HG03097 (cell line): ENCODE data around the gene PRDM4.
"Not testable (repeated sequence)": the region's sequence is repeated elsewhere in the genome, so short reads cannot be mapped to it uniquely, and the experiment has no call there.

Experiments used
- ATAC-seq: cut with Tn5 transposase; IDR thresholded peaks from one replicate; pipeline ENCODE4 v1.9.1; 2021; ENCODE audit not compliant: unreplicated experiment, low FRiP score

The PRDM4 gene

DNA sequence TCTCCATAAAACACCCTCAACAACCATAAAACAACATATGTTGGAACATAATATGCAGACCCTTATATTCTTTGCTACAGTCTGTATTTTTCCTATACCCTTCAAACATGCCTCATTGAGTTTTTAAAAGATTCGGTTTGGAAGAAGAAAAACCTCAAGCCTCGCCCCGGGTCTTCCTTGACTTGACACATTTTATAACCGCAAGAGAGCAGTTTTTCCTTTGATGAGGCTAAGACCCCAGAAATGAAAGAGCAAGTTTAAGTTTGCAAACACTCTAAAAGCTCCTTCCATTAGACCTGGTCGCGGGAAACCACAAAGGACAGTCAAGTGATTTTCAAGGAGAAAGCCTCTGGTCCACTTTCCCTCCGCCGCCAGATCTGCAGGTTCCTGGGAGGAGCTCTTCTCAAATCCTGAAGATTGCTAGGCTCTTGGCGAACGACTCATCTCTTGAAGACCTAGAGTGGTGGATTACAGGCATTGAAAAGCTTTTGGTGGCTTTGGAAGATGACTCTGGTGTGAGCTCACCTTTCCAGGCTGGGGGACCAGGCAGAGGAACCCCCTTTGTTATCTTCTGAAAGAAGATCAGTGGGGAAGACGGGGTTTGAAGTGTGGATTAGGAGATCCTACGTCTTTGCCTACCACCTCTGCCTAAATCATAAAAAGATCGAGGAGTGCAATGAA is 13.6 kb upstream of the PRDM4 start, which contains the start of gene ASCL4:
Gene ASCL4, plus strand, starts transcription at position 356 of the 681 bp plus-strand sequence. CDS start 515 bp downstream, outside the sequence.
- no peak for ATAC-seq

- no peak for ATAC-seq
Measured at GRCh38 chr12:107767466-107767865, 6.5 kb upstream of the PRDM4 start.

GRCh38 chr12:107765316-107765715 is 4.4 kb upstream of the PRDM4 start:
- no peak for ATAC-seq

- ATAC-seq, result no peak
Measured at GRCh38 chr12:107764626-107765025, 3.7 kb upstream of the PRDM4 start.

DNA sequence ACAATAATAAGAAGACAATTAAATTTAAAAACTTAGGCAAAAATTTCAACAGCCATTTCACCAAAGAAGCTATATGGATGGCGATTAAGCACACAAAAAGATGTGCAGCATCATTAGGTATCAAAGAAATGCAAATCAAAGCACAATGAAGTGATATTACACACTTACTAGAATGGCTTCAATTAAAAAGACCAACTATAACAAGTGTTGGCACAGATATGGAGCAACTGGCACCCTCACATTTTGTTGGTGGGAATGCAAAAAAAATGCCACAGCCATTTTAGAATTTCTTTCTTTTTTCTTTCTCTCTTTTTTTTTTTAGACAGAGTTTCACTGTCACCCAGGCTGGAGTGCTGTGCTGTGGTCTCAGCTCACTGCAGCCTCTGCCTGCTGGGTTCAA is 1.9 kb upstream of the PRDM4 start:
- no peak for ATAC-seq

DNA sequence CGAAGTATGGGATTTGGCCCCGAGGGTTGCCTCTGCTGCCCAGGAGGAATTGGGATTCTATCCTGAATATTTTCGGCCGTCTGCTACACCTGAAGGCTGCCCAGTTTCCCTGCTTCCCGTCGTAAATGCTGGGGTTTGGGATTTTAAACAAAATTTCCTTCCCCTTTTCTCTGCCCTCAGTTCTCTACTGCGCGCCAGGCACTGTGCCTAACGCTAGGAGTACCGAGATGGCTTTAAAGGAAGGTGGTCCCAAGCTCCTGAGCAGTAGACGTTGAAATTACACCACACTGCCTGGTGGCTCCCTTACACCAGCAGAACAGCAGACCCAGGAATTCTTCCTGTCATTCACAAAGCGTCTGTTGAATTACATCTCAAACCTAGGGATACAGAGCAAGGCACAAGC is 566 bp upstream of the PRDM4 start:
- ATAC-seq, result no peak

- ATAC-seq, result peak; percentile 17
Measured at GRCh38 chr12:107760207-107760808, 629 bp downstream of the PRDM4 start.

- no peak for ATAC-seq
Measured at GRCh38 chr12:107759410-107759809, 1.5 kb downstream of the PRDM4 start.

DNA sequence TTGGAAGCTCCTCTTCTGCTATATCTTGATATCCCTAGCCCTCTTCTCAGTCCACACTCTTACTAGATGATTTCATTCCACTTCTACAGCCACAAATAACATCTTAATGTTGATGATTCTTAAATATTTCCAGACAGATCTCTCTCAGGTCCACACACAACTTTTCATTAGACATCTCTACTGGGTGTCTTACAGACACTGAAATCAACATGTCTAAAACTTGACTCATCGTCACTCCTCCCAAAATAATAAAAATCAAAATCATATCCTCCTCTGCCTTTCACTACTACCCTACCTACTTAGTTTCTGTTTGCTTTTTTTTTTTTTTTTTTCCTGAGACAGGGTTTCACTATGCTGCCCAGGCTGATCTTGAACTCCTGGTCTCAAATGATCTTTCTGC is 11.9 kb downstream of the PRDM4 start:
- no peak for ATAC-seq

DNA sequence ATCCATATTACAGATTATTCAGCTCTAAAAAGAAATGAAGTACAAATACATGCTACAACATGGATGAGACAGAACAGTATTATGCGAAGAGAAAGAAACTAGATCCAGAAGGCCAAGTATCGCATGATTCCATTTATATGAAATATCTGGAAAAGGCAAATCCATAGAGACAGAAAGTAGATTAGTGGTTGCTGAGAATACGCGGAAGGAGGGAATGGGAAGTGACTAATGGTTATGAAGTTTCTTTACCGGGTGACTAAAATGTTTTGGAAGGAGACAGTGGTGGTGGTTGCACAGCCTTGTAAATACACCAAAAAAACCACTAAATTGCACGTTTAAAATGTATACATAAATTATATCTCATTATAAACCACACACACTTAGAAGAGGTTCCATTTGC is 12.5 kb downstream of the PRDM4 start:
- no peak for ATAC-seq

- peak; percentile 86 for ATAC-seq
Measured at GRCh38 chr12:107736914-107737313, 24.0 kb downstream of the PRDM4 start.

DNA sequence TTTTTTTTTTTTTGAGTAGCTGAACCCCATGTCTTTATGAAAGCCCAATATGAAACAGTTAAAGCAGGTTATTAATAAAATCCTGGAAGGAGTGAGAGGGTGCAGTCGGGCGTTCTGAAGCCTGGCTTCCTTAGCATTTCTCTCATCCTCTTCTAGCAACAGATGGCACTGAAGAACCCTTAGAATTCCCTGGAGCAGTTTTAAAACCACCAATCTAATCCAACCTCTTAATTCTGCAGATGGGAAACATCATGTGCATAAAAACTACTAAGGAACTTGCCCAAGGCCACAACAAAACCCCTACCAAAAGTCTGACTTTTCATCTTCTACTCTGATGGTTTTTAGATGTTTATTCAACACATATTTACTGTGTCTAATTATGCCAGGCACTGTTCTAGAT is 25.2 kb downstream of the PRDM4 start:
- no peak for ATAC-seq

DNA sequence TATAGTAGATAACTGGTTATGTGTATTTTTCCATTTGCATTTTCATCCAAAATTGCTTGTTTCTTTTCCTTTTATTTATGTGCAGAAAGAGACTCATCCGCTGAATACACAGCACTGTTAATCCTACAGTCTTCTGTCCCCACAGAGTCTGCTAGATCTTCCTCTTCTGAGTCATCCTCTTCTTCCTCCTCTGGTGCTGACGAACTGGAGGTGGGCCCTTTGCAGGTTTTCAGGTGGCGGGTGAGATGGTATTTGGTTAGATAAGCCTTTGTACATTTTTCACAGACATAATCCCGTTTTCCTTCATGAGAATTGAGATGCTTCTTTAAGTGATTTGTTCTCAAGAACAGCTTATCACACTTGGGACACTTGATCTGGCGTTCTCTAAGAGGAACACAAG is 26.8 kb downstream of the PRDM4 start:
- ATAC-seq, result no peak

- ATAC-seq, result no peak
Measured at GRCh38 chr12:107732365-107732764, 28.6 kb downstream of the PRDM4 start.

DNA sequence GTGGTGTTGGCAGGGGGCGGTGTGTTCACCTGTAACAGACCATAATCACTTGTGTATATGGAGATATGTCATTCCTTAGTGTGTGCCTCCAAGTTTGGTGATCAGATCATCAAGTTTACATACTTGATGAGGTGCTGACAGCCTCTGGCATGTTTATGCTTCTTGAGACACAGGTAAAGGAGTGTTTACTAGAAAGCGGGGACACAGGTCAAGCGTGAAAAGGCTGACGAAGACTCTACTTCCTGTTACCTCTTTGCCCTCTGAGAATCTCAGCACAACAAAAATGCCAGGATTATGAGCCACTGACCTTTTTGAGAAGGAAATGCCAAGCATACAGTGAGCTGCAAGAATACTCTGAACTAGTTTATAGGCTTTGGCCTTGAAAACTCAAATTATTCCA is 29.6 kb downstream of the PRDM4 start:
- ATAC-seq, result no peak

DNA sequence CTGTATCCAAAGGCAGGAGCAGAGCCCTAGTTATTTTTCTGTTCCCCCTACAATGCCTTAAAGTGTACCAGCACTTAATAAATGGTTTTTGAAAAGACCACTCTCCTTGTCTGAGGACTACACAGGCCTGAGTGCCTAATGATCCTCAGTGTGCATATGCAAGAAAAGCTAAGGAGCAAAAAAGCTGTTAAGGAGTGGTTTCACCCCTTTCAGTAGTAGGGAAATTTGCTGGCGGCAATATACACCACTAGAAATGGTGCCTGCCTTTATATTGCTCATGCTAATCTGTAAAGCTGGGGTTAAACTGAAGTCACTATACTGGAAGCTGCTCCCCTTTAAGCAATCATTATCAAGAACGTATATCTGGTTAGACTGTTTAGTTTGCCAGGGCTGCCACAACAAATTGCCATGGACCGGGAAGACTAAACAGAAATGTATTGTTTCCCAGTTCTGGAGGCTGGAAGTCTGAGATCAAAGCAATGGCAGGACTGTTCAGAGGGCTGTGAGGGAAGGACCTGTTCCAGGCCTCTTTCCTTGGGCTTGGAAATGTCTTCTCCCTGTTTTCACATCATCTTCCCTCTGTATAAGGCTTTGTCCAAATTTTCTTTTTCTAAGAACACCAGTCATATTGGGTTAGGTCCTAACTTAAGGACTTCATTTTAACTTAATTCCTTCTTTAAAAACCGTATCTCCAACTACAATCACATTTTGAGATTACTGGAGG is 30.2 kb downstream of the PRDM4 start:
- ATAC-seq, result no peak

DNA sequence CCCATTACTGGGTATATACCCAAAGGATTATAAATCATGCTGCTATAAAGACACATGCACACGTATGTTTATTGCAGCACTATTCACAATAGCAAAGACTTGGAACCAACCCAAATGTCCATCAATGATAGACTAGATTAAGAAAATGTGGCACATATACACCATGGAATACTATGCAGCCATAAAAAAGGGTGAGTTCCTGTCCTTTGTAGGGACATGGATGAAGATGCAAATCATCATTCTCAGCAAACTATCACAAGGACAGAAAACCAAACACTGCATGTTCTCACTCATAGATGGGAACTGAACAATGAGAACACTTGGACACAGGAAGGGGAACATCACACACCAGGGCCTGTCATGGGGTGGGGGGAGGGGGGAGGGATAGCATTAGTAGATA is 33.2 kb downstream of the PRDM4 start:
- ATAC-seq, result not testable (repeated sequence)

- ATAC-seq, result not testable (repeated sequence)
Measured at GRCh38 chr12:107727327-107727726, 33.6 kb downstream of the PRDM4 start.

GRCh38 chr12:107718606-107719005 is 42.3 kb downstream of the PRDM4 start:
- no peak for ATAC-seq

DNA sequence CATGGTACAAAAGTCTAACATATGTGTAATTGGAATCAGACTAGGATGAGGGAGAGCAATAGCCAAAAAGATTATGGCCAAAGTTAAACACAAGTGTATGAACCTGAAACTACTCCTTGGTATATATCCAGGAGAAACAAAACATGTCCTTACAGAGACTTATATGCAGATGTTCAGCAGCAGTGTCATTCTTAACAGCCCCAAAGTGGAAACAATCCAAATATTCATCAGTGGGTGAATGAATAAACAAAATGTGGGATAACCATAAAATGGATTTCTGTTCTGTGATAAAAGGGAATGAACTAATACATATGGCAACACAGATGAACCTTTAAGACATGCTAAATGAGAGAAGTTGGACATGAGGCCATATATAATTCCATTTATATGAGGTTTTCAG is 45.2 kb downstream of the PRDM4 start:
- no peak for ATAC-seq

GRCh38 chr12:107705522-107705921 is 55.4 kb downstream of the PRDM4 start:
- not testable (repeated sequence) for ATAC-seq

DNA sequence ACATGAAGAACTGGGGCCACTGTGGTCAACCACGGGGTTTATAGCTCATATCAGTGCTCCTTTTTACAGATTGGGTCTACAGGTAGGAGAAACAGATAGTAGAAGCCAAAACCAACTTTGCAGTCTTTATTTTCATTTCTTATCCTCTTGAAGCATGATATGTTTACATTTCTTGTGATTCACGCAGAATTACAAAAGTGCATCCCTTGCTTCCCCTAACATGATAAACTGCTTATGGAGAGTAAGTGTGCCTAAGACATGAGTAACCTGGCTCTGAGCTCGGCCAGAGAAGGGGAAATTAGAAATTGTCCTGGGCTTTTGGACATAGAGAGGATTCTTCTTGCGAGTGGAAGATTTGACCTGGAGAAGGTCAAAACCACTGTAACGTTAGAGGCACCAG is 56.9 kb downstream of the PRDM4 start:
- ATAC-seq, result no peak
